ENCODE measurements around the gene EIF3L. TPM values are rescaled to one million over a fixed set of nuclear protein-coding genes. Genes with fewer than 3 reads are reported as not detected.

Gene EIF3L
- total RNA-seq, 2 donors from 2014 or later = 271 to 340 TPM

DNA sequence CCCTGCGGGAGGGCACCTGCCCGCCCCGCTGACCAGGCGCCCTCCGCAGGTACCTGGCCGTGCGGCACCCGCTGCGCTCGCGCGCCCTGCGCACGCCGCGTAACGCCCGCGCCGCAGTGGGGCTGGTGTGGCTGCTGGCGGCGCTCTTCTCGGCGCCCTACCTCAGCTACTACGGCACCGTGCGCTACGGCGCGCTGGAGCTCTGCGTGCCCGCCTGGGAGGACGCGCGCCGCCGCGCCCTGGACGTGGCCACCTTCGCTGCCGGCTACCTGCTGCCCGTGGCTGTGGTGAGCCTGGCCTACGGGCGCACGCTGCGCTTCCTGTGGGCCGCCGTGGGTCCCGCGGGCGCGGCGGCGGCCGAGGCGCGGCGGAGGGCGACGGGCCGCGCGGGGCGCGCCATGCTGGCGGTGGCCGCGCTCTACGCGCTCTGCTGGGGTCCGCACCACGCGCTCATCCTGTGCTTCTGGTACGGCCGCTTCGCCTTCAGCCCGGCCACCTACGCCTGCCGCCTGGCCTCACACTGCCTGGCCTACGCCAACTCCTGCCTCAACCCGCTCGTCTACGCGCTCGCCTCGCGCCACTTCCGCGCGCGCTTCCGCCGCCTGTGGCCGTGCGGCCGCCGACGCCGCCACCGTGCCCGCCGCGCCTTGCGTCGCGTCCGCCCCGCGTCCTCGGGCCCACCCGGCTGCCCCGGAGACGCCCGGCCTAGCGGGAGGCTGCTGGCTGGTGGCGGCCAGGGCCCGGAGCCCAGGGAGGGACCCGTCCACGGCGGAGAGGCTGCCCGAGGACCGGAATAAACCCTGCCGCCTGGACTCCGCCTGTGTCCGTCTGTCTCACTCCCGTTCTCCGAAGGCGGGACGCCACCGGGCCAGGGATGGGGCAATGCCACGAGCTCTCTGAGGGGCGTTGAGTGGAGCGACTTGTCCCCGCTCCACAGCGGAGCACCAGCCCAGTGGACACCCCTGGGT lies 24.3 kb upstream of the EIF3L start:
- peaks cover 4 to 5% of the 10 kb centered on the region in 2 donors for H3K4me1 Mint-ChIP-seq (ENCODE audit: low read depth in 2 of 2)
- H3K36me3 Mint-ChIP-seq = no peaks in the 10 kb centered on the region
- DNase-seq (ENCODE audit: low spot score) (no peak), ATAC-seq (peak; percentile 68 to 83)
- H3K27ac Mint-ChIP-seq = no peak overlapping the region
- H3K9me3 Mint-ChIP-seq = no peaks in the 10 kb centered on the region
- peak overlapping the region; percentile 72 for H3K4me3 Mint-ChIP-seq
- H3K27me3 Mint-ChIP-seq = peaks cover 8 to 16% of the 10 kb centered on the region in 2 donors

DNA sequence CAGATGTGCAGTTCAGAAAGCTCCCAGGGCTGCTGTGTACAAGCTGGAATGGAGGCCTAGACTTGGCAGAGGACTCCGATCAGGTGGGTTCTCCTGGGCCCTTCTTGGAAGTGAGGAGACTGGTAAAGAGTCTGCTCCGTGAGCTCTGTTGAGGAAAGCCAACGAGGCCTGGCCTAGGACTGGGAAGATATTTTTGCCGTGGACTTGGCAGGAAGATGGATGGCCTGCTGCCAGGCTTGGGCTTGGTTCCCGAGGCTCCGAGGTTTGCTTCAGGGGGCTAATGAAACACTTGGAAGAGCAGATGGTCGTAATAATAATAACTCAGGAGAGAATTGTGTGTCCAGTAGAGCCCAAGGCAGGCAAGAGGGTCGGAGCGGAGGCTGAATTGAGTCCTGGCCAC lies 22.2 kb upstream of the EIF3L start:
- Mint-ChIP-seq H3K27ac (no peak overlapping the region), H3K4me1 (ENCODE audit: low read depth in 2 of 2) (peaks cover 4 to 5% of the 10 kb centered on the region in 2 donors), H3K4me3 (no peak overlapping the region), H3K9me3 (no peaks in the 10 kb centered on the region), H3K27me3 (peaks cover 0 to 7% of the 10 kb centered on the region in 2 donors), H3K36me3 (no peaks in the 10 kb centered on the region)
- no peak for DNase-seq (ENCODE audit: low spot score)
- no peak for ATAC-seq

DNA sequence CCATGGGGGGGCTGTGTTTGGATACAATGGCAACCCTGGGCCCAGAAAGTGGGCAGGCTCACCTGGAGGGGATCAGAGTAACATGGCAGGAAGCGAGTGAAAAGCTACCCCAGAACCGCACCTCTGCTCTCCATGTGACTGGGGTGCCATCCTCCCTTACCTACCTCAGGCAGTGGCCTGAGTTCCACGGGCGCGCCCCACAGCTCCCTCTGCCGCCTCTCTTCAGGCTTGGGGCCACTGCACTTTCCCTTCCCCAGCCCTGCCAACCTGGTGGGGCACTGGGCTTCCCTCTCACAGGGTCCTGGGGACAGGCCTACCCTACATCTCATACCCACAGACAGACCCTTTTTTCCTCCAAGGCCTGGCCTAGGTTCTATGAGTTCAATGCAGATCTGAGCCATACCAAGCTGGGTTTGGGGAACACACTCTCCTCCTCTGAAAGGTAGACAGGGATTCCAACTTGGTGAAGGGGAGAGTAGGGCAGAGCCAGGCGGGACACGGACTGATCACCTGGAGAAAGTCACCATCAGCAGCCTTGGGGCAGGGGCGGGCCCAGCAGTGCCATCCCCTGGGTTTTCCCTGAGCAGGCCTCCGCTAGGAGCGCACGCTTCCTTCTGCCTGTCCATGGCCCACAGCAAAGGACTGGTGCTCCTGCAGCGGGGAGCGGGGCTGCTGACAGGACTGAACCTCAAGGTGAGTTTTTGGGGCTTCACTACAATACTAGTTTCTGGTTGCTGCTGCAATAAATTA lies 19.0 kb upstream of the EIF3L start:
- Mint-ChIP-seq H3K36me3 (no peaks in the 10 kb centered on the region), H3K27ac (peak overlapping the region in 1 of 2 donors; percentile 47), H3K9me3 (no peaks in the 10 kb centered on the region), H3K4me3 (no peak overlapping the region), H3K4me1 (ENCODE audit: low read depth in 2 of 2) (peaks cover 4 to 5% of the 10 kb centered on the region in 2 donors), H3K27me3 (no peaks in the 10 kb centered on the region)
- DNase-seq (ENCODE audit: low spot score) (no peak), ATAC-seq (no peak)

DNA sequence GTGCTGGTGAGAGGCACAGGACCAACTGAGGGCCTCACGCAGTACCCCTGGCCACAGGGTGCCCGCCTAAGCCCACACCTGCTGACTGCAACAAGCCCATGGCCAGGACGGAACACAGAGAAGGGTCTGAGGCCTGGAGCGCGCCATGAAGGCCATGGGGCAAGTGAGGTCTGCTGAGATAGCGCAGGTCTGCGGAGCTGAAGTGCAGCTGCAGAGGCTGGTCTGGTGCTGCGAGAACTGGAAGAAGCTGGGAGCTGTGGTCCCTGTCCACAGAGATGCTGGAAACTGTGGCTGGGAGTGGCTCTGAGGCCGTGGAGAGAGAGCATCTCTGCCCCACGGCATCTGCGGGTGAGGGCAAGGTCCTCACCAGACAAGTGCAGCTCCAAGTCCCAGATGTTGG lies 17.7 kb upstream of the EIF3L start:
- no peak overlapping the region for H3K4me3 Mint-ChIP-seq
- no peak for DNase-seq (ENCODE audit: low spot score)

DNA sequence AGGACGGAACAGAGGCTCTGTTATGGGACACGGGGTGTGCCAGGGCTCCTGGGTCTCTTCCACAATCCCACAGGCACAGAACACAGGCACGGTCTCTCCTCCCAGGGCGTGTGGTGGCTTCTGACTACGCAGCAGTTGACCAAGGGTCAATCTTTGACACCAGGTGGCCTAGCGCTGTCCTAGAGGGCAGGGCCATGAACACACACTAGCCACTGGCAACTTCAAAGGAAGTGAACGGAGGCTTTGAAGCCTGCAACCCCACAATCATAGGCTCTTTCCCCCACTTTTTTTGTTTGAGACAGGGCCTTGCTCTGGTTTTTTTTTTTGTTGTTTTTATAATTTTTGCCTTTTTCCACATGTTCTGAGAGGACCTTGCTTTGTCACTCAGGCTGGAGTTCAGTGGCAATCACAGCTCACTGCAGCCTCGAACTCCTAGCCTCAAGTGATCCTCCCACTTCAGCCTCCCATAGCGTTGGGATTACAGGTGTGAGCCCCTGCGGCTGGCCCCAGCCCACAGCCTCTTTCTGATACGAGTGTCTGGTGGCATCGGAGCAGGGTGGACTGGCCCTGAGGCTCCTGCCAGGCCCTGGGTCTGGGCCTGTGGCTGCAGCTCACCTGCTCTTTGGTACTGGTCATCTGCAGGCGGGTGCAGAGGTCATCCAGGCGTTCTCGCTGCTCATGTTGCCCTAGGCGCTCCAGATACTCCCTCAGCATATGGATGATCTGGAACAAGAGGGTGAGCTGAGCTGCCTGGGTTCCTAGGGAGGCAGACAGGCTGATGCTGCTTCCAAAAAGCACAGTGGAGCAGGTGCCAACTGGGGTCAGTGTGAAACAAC lies 17.0 kb upstream of the EIF3L start:
- ATAC-seq (no peak), DNase-seq (ENCODE audit: low spot score) (no peak)
- Mint-ChIP-seq H3K27me3 (no peaks in the 10 kb centered on the region), H3K4me3 (no peak overlapping the region), H3K27ac (no peak overlapping the region), H3K9me3 (no peaks in the 10 kb centered on the region), H3K4me1 (ENCODE audit: low read depth in 2 of 2) (no peaks in the 10 kb centered on the region), H3K36me3 (no peaks in the 10 kb centered on the region)

More for the DNA sequence above, 17.7 kb upstream of the EIF3L start:
- no peaks in the 10 kb centered on the region for H3K4me1 Mint-ChIP-seq (ENCODE audit: low read depth in 2 of 2)
- no peaks in the 10 kb centered on the region for H3K27me3 Mint-ChIP-seq
- H3K9me3 Mint-ChIP-seq = no peaks in the 10 kb centered on the region
- no peak overlapping the region for H3K27ac Mint-ChIP-seq
- ATAC-seq = no peak
- no peaks in the 10 kb centered on the region for H3K36me3 Mint-ChIP-seq

DNA sequence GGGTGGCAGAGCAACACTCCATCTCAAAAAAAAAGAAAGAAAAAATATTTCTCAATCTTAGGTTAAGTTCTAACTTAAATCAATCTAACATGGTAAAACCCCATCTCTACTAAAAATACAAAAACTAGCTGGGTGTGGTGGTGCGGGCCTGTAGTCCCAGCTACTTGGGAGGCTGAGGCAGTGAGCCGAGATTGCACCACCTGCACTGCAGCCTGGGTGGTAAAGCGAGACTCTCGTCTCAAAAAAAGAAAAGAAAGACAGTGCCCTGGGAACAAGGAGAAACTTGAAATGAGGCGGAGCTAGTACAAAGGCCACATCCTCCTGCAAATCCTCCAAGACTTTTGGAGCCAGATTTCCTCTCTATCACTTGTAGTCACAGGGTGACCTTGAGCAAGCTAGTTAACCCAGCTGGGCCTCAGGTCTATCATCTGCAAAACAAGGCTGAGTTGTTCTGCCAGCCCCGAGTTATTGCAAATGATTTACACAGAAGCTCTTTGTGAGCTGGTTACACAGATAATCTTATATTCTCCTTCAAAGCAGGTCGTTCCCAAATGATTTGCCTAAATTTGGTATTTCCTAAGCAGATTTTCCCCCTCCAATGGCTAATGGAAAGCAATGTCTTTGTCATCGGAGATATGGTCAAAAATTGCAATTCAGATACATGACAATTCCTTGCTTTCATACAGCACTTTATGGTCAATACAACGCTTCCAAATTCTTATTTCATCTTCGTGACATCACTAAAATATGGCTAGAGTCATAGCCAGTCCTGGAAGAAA lies 7.0 kb upstream of the EIF3L start:
- Mint-ChIP-seq H3K4me3 (peak overlapping the region; percentile 81), H3K9me3 (no peaks in the 10 kb centered on the region), H3K27me3 (no peaks in the 10 kb centered on the region), H3K36me3 (no peaks in the 10 kb centered on the region), H3K4me1 (ENCODE audit: low read depth in 2 of 2) (peaks cover 10 to 11% of the 10 kb centered on the region in 2 donors), H3K27ac (peak overlapping the region in 1 of 2 donors; percentile 89)
- DNase-seq (ENCODE audit: low spot score) (no peak), ATAC-seq (no peak)

DNA sequence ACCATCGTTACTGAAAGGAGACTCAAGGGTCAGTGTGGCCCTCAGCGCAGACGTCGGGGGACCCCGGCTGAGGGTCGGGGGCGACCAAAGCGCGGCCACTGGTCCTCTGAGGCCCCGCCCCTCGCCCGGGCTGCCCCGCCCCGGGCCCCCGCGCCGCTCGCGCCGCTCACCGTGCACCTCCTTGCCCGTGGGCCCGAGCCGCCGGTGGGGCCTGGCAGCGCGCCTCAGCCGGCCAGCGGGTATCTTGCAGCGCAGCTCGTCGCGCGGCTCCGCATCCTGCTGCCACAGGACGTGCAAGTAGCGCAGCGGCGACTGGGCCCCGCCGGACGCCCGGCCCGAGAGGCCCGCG lies 5.5 kb upstream of the EIF3L start:
- Mint-ChIP-seq H3K36me3 (peaks cover 3% of the 10 kb centered on the region), H3K9me3 (no peaks in the 10 kb centered on the region), H3K27ac (peak overlapping the region; percentile 79 to 89), H3K4me1 (ENCODE audit: low read depth in 2 of 2) (peaks cover 17 to 21% of the 10 kb centered on the region in 2 donors), H3K4me3 (peak overlapping the region; percentile 81), H3K27me3 (no peaks in the 10 kb centered on the region)
- DNase-seq (ENCODE audit: low spot score) (no peak), ATAC-seq (peak; percentile 68 to 73)

DNA sequence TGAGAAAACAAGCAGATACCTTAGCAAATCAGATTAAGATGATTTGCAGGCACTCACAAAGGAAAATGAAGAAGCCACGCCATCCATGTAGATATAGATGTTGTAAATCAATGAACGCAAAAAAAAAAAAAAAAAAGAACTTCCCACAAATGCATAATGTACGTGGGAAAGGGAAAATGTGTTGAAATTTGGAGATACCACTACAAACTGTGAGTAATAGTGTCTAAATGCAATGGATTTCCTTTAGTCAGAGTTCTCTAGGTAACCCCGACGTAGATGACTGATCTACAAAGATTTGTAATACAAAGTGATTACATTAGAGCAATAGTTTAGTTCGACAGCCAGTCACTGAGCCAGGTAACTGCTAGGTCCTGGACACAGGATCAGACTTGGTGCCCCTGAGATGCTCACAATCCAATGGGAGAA lies 4.3 kb upstream of the EIF3L start:
- ATAC-seq (no peak), DNase-seq (ENCODE audit: low spot score) (no peak)
- no peaks in the 10 kb centered on the region for H3K9me3 Mint-ChIP-seq
- peak overlapping the region; percentile 68 to 80 for H3K27ac Mint-ChIP-seq
- H3K36me3 Mint-ChIP-seq = peaks cover 11% of the 10 kb centered on the region
- peaks cover 27 to 30% of the 10 kb centered on the region in 2 donors for H3K4me1 Mint-ChIP-seq (ENCODE audit: low read depth in 2 of 2)
- no peaks in the 10 kb centered on the region for H3K27me3 Mint-ChIP-seq
- H3K4me3 Mint-ChIP-seq = peak overlapping the region; percentile 76

DNA sequence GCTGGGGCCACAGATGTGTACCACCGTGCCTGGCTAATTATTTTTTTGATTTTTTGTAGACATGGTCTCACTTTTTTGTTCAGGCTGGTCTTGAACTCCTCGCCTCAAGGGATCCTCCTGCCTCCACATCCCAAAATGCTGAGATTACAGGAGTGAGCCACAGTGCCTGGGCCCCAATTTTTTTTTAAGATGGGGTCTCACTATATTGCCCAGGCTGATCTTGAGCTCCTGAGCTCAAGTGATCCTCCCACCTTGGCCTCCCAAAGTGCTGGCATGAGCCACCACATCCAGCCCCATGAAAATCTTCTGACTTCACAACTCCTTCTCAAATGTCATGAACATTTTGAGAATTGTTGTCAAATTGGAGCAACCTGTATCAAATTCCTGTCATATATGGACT lies 2.8 kb upstream of the EIF3L start:
- Mint-ChIP-seq H3K36me3 (peaks cover 20% of the 10 kb centered on the region), H3K4me1 (ENCODE audit: low read depth in 2 of 2) (peaks cover 35 to 38% of the 10 kb centered on the region in 2 donors), H3K27me3 (no peaks in the 10 kb centered on the region), H3K27ac (no peak overlapping the region), H3K9me3 (no peaks in the 10 kb centered on the region), H3K4me3 (no peak overlapping the region)
- DNase-seq (ENCODE audit: low spot score) (no peak), ATAC-seq (no peak)

DNA sequence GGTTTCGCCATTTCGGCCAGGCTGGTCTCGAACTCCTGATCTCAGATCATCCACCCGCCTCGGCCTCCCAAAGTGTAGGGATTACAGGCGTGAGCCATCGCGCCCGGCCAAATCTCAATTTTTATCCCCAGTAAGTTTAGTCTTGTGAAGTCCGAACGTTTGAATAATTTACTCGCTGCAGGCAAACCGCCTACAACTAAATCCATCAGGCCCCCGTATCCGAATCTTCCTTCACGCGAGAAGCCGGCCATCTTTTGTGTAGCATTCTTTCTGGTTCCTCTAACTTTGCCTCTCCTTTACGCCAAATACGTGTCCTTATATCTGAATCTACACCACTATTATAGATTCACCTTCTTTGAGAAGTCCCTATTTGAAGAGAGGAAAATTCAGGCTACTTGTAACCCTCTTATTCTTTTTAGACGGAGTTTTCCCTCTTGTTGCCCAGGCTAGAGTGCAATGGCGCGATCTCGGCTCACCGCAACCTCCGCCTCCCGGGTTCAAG lies 581 bp upstream of the EIF3L start:
- H3K4me1 Mint-ChIP-seq (ENCODE audit: low read depth in 2 of 2) = peaks cover 36 to 37% of the 10 kb centered on the region in 2 donors
- no peak for ATAC-seq

DNA sequence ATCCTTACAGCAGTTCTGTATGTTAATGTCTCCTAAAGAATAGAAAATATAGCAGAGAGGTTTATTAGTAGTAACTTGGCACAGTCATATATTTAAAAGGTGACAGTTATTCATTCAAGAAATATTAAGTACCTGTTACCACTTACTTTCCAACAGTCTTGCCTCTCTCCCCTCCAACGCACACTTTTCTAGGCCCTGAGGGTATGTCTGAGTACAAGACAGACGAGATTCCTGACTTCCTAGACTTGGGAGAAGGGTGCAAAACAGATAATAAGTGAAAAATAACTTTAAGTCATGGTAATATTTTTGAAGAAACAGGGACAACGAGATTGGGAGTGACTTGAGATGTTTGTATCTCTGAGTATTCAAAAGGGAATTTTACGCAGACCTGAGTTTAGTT lies 1.6 kb downstream of the EIF3L start:
- H3K36me3 Mint-ChIP-seq = peaks cover 50% of the 10 kb centered on the region
- DNase-seq (ENCODE audit: low spot score) (no peak), ATAC-seq (no peak)
- H3K4me3 Mint-ChIP-seq = peak overlapping the region; percentile 99
- peaks cover 51 to 55% of the 10 kb centered on the region in 2 donors for H3K4me1 Mint-ChIP-seq (ENCODE audit: low read depth in 2 of 2)
- no peaks in the 10 kb centered on the region for H3K27me3 Mint-ChIP-seq
- no peaks in the 10 kb centered on the region for H3K9me3 Mint-ChIP-seq
- H3K27ac Mint-ChIP-seq = no peak overlapping the region

More for the DNA sequence above, 581 bp upstream of the EIF3L start:
- Mint-ChIP-seq H3K27me3 (no peaks in the 10 kb centered on the region), H3K36me3 (peaks cover 31% of the 10 kb centered on the region), H3K4me3 (peak overlapping the region; percentile 99), H3K27ac (peak overlapping the region; percentile 98 to 100), H3K9me3 (no peaks in the 10 kb centered on the region)
- no peak for DNase-seq (ENCODE audit: low spot score)

DNA sequence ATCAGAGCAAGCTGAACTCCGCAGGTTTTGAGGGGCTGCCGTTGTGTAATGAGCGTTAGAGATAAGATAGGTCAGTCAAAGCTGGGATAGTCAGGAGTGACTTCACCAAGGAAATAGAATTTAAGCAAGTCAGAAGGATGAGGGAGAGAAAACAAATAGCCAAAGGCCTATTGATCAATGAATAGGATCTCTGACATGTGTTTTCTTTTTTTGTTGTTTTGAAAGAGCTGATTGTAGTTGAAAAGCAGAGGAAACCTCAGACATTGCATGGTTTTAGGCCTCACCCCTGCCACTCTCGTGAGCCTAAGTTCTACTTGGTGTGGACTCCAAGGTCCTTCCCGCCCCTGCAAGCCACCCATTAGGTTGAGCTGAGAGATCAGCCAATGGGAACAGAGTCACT lies 3.2 kb downstream of the EIF3L start:
- ATAC-seq (no peak), DNase-seq (ENCODE audit: low spot score) (no peak)
- peaks cover 51 to 54% of the 10 kb centered on the region in 2 donors for H3K4me1 Mint-ChIP-seq (ENCODE audit: low read depth in 2 of 2)
- no peaks in the 10 kb centered on the region for H3K9me3 Mint-ChIP-seq
- H3K27me3 Mint-ChIP-seq = no peaks in the 10 kb centered on the region
- no peak overlapping the region for H3K4me3 Mint-ChIP-seq
- peaks cover 50% of the 10 kb centered on the region for H3K36me3 Mint-ChIP-seq
- no peak overlapping the region for H3K27ac Mint-ChIP-seq

Measured in natural killer cell treated with Interleukin-12 subunit alpha and Interleukin-12 subunit beta and Interleukin-15 and Interleukin-18, amount 100 ng/mL, for 72 hours (primary cell).